CD4-positive, alpha-beta T cell treated with Interleukin-21 for 1 hour (primary cell): ENCODE results near the gene FBXW10B.
"Not testable (repeated sequence)": the region's sequence is repeated elsewhere in the genome, so short reads cannot be mapped to it uniquely, and the experiment has no call there.

ENCODE experiments used
- DNase-seq: peaks from one replicate; pipeline ENCODE4 v3.0.0-alpha.2; 2020

The FBXW10B gene

DNA sequence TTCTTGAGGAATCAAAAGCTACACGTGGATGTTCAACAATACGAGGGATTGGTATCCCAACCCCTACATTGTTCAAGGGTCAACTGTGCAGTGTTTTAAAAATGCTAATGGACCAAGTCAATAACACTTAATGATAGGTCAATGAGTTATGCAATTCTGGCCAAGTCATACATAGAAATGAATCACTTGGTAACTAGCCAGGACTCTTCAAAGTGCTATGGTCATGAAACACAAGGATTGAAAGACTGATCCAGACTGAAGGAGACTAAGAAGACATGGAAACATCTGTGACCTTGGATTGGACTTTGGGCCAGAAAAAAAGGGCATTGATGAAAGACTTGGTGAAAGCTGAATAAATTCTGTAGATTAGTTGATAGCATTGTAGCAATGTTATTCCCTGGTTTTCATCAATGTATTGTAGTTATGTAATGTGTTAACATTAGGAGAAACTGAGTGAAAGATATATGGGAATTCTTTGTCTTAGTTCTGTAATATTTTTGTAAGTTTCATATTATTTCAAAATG lies 11.5 kb upstream of the FBXW10B start:
- not testable (repeated sequence) for DNase-seq

- DNase-seq, result not testable (repeated sequence)
Observed at GRCh38 chr17:15629991-15630390, 10.5 kb upstream of the FBXW10B start.

DNA sequence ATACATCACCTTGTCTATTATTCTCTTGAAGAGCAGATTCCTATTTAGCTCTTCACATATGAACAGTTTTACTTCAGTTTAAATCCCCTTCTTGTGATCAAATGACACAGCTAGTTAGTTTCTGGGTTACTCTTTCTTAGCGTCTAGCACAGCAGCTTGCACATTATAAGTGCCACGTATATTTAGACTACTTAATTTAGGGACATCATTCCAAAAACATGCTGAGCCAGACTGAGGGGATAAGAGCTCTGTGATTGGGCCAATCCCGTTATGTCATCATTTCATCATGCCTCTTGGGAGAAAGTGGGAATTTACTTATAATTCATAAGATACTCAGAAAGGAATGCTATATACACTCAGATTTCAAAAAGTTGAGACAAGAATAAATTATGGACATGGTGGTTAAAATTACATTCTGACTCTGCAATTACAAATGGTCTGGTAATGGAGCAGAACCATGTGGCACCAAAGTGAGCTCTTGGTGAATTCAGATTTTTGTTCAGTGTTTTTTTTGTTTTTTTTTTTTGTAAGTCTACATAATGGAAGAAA lies 4.2 kb upstream of the FBXW10B start:
- not testable (repeated sequence) for DNase-seq

- DNase-seq, result not testable (repeated sequence)
Observed at GRCh38 chr17:15623255-15623654, 3.8 kb upstream of the FBXW10B start.

- not testable (repeated sequence) for DNase-seq
Observed at GRCh38 chr17:15622124-15622523, 2.6 kb upstream of the FBXW10B start.

GRCh38 chr17:15616828-15617227 lies 2.7 kb downstream of the FBXW10B start:
- DNase-seq, result not testable (repeated sequence)

GRCh38 chr17:15615850-15616249 lies 3.7 kb downstream of the FBXW10B start:
- not testable (repeated sequence) for DNase-seq

DNA sequence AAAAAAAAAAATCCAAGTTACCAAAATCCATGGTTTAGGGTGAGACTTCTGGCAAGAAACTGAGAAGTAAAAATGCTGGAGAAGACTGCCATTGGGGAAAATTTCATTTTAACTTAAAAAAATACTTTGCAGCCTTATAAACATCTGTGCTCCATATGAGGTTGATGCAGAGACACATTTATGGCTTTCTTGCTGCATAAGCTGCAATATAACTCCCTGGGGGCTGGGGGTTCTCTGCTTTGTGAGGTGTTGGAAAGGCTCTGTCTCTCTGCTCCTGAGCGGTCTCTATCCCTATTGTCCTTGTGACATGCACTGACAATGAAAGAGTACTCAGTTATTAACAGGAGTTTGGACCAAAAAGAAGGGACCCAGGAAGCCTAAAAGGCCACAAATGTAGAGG lies 6.4 kb downstream of the FBXW10B start:
- not testable (repeated sequence) for DNase-seq

DNA sequence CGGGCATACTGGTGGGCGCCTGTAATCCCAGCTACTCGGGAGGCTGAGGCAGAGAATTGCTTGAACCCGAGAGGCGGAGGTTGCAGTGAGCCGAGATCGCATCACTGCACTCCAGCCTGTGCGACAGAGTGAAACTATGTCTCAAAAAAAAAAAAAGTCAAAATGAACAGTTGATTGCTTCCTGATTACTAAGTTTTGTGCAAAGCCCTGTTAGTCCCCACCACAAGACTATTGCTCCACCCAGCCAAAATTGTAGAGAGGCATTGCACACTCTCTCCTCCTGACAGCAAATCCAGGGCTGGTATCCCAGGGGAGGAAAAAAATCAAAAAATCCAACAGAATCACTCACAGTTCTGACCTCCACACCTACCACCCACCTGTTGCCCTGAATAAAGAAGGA lies 26.5 kb downstream of the FBXW10B start:
- DNase-seq, result not testable (repeated sequence)

GRCh38 chr17:15591986-15592385 lies 27.5 kb downstream of the FBXW10B start:
- DNase-seq, result not testable (repeated sequence)

GRCh38 chr17:15590844-15591243 lies 28.7 kb downstream of the FBXW10B start:
- DNase-seq, result not testable (repeated sequence)

DNA sequence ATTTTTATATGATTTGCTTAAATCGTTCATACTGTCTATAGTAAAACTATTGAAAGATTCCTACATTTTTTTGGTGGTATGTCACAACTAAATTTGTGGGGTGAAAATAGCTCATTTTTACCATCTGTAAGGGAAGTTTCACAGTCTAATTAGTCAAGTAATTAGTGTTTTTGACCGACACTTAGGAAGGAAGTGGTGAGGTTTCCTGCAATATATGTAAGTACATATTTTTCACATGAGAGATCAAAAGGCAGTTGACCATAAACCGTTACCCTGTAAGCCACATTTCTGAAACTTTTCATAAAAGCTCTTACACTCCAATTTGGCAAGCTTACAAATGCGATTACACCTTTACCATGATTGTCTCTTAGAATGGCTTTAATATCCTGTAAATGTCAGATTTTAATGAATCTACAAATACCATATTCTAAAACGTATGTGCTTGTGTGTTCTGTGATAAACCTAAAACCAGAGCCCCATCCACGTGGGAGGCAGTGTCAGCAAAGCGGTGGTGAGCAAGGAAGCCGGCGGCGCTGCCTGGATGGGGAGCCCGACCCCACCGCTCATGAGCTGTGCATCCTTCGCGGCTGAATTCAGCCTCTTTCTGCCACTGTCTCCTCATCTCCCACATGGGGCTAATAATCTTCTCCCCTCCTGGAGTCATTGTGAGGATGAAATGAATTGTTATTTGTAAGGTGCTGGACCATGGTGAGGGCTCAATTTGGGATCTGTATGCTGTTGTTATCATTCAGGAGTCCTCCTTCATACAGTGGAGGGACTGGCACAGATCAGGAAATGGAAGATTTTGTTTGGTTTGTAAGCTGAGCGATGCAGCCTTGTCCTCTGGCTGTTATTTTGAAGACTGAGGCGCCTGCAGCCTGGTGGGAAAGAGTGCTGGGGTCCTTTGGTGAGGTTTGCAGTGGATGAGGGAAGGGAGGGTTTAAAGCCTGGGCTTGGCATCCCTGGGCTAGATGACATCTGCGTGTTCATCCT lies 29.7 kb downstream of the FBXW10B start:
- peak; percentile 38 for DNase-seq

GRCh38 chr17:15588017-15588416 lies 31.5 kb downstream of the FBXW10B start:
- not testable (repeated sequence) for DNase-seq

GRCh38 chr17:15583313-15583712 lies 36.2 kb downstream of the FBXW10B start:
- DNase-seq, result not testable (repeated sequence)

DNA sequence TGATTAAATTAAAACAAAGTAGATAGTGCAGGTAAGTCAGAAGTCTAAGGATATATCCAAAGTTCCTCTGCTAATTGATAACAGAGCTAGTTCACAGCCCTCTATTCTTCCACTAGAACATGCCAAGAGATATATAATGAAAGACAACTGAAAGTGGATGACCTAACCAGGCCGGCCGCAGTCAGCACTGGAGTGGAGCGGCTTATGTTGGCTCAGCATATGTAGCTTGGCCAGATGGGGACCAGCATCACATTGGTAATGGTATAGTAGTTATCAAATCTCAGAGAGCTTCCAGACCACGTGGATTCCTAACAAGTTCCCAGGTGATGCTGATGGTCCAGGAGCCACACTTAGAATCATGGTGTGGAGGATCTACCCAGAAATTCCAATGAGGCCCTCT lies 38.0 kb downstream of the FBXW10B start:
- DNase-seq, result not testable (repeated sequence)

DNA sequence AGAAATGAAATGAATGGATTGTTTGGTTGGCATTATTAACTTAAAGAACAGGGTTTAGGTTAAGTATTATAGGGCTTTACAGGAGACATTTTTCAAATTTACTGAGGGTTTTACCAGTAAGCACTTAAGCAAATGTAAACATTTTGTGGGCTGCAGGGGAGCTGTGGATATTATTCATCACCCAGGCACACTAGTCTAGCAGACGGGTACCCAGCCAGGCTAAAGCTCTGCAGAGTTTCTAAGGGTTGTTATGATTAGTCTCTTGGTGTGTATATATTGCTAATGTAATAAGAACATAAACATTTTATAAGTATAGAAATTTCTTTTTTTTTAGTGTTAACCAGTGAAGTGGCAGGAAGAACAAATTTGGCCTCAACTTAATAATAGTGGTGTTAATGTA lies 42.7 kb downstream of the FBXW10B start:
- DNase-seq, result not testable (repeated sequence)

- not testable (repeated sequence) for DNase-seq
Observed at GRCh38 chr17:15574660-15575059, 44.8 kb downstream of the FBXW10B start.

- not testable (repeated sequence) for DNase-seq
Observed at GRCh38 chr17:15573870-15574269, 45.6 kb downstream of the FBXW10B start.
